ENCODE measurements around the gene PRRC2B. TPM values are rescaled to one million over a fixed set of nuclear protein-coding genes. Genes with fewer than 3 reads are reported as not detected.
A peak's percentile ranks its signal among the peaks of the same experiment; 100 is the strongest.
"Not testable (repeated sequence)": the region's sequence is repeated elsewhere in the genome, so short reads cannot be mapped to it uniquely, and the experiment has no call there.

PRRC2B gene
- total and polyA plus RNA-seq, 10 donors: 23.3 to 235 (median 180) TPM

- DNase-seq: peak; percentile 19
- H3K36me3 ChIP-seq; H3K4me3 ChIP-seq; H3K9me3 ChIP-seq; H3K27me3 ChIP-seq (replicated peaks in 1 of 7); intact Hi-C loops (cut with DNase I; ENCODE audit: low total_unique reads): not testable (repeated sequence)
- Histone ChIP-seq H3K27ac (peak overlapping the region in 2 of 8 donors; percentile 62), H3K4me1 (peaks cover 2 to 37% (median 9%) of the 10 kb centered on the region in 6 donors)
- WGBS, 5 donors: 15 to 38% (median 17%) methylated on average over 5 of the region's 6 CpGs
- TF ChIP-seq POLR2AphosphoS5 (IDR thresholded peaks at IDR 0.05): peak in 1 of 3 donors; percentile 60
Observed at GRCh38 chr9:131356479-131356878, 37.4 kb upstream of the PRRC2B start.

DNA sequence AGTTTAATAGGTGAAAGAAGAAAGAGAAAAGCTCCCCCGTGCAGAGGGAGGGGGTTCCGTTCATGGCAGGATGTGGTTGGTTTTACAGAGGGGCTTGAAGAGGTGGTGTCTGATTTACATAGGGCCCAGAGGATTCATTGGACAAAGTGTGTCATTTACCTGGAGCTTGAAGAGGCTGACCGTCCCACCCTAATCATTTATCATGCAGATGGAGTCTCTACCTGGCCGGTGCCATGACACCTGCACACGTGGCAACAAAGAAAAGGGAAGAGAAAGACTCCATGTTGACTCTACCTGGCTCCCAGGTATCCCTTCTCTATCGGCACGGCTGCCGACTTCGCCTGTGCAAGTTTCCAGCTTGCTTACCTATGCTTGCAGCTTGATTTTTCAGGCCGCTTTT is 35.3 kb upstream of the PRRC2B start:
- H3K36me3 ChIP-seq: no peaks in the 10 kb centered on the region
- H3K4me3 ChIP-seq: no peak overlapping the region
- TF ChIP-seq POLR2A (IDR thresholded peaks at IDR 0.05): no peak
- TF ChIP-seq CTCF (IDR thresholded peaks at IDR 0.05 in 8 of 11, conservative IDR thresholded peaks at IDR 0.05 in 3 of 11): no peak
- TF ChIP-seq POLR2AphosphoS5 (IDR thresholded peaks at IDR 0.05): no peak
- 70 to 74% (median 73%) methylated on average over 10 of the region's 10 CpGs for WGBS, 5 donors
- H3K9me3 ChIP-seq: no peaks in the 10 kb centered on the region
- peaks cover 2 to 42% (median 9%) of the 10 kb centered on the region in 6 donors for H3K4me1 ChIP-seq
- peak; percentile 20 for DNase-seq
- no peak overlapping the region for H3K27ac ChIP-seq
- intact Hi-C loops (cut with DNase I; ENCODE audit: low total_unique reads): no loop called here
- no peaks in the 10 kb centered on the region for H3K27me3 ChIP-seq (replicated peaks in 1 of 7)

- Histone ChIP-seq H3K27ac (peak overlapping the region in 2 of 8 donors; percentile 15 to 41), H3K36me3 (no peaks in the 10 kb centered on the region), H3K9me3 (no peaks in the 10 kb centered on the region), H3K4me3 (no peak overlapping the region), H3K4me1 (peaks cover 2 to 35% (median 7%) of the 10 kb centered on the region in 6 donors), H3K27me3 (replicated peaks in 1 of 7) (no peaks in the 10 kb centered on the region)
- peak; percentile 72 for DNase-seq
- TF ChIP-seq POLR2A (IDR thresholded peaks at IDR 0.05) (no peak), CTCF (IDR thresholded peaks at IDR 0.05 in 8 of 11, conservative IDR thresholded peaks at IDR 0.05 in 3 of 11) (no peak), POLR2AphosphoS5 (IDR thresholded peaks at IDR 0.05) (no peak)
- WGBS, 5 donors: 27 to 51% (median 34%) methylated on average over 8 of the region's 8 CpGs
- intact Hi-C loops (cut with DNase I; ENCODE audit: low total_unique reads): loop anchor here (10.0 kb wide), 1 partner anchor 123 kb away; no protein-coding TSS in a partner anchor
Observed at GRCh38 chr9:131361202-131361833, 32.6 kb upstream of the PRRC2B start.

- no peaks in the 10 kb centered on the region for H3K27me3 ChIP-seq (replicated peaks in 1 of 7)
- no peak overlapping the region for H3K27ac ChIP-seq
- DNase-seq: no peak
- no peak for TF ChIP-seq CTCF (IDR thresholded peaks at IDR 0.05 in 8 of 11, conservative IDR thresholded peaks at IDR 0.05 in 3 of 11)
- no peak for TF ChIP-seq POLR2A (IDR thresholded peaks at IDR 0.05)
- TF ChIP-seq POLR2AphosphoS5 (IDR thresholded peaks at IDR 0.05): no peak
- no peaks in the 10 kb centered on the region for H3K9me3 ChIP-seq
- no peaks in the 10 kb centered on the region for H3K36me3 ChIP-seq
- H3K4me3 ChIP-seq: no peak overlapping the region
- intact Hi-C loops (cut with DNase I; ENCODE audit: low total_unique reads): loop anchor here (10.0 kb wide), 1 partner anchor 119 kb away; no protein-coding TSS in a partner anchor
- peaks cover 2 to 23% (median 10%) of the 10 kb centered on the region in 6 donors for H3K4me1 ChIP-seq
- WGBS, 5 donors: 85 to 94% (median 92%) methylated on average over 1 of the region's 1 CpG
Observed at GRCh38 chr9:131365546-131365945, 28.3 kb upstream of the PRRC2B start.

Measured in spleen (tissue), 11 donors.